HG03175 (cell line): ENCODE results near the gene CYTH4.

Experiments used
- ATAC-seq: cut with Tn5 transposase; IDR thresholded peaks from one replicate; pipeline ENCODE4 v1.9.1; 2021; ENCODE audit warnings: mild to moderate bottlenecking, moderate library complexity; ENCODE audit not compliant: unreplicated experiment

The CYTH4 gene

DNA sequence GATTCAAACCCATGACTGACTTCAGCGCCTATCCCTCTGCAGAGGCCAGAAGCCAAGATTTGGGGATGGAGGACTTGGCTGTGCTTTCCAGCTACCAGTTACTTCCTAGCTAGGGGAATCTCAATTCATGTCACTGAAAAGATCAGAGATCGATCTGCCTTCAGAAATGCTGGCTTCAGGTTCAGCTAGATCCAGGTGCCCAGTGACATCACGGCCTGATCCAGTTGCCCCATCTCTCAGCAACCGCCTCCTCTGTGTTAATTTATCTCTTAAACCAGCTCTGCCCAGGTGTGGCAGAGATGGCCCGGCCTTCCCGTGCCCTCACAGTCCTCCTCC is 24.2 kb downstream of the CYTH4 start:
- ATAC-seq: no peak

DNA sequence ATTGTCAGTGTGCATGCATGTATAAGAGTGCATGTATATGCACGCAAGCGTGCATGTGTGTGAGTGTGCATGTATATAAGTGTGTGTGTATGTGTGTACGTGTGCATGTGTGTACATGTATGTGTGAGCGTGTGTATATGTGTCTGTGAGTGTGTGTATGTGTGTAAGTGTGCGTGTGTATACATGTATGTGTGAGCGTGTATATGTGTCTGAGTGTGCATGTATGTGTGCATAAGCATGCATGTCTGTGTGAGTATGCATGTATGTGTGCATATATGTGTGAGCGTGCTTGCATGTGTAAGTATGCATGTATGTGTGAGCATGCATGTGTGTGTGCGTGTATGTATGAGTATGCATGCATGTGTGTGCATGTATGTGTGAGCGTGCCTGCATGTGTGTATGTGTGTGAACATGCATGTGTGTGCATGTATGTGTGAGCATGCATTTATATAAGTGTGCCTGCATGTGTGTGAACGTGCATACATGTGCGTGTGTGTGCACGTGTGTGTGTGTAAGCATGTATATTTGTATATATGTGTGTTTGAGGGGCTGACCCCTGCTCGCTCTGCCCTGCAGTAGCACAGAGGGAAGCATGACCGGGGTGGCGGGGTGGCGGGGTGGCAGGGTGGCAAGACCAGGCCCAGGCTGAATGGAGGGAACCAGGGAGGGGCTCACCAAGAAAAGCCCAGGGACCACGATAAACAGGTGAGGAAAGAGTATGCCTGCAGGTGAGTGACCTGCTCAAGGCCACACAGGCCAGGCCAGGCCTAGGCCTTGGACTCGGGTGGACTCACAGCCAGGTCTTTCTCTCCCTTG is 26.3 kb downstream of the CYTH4 start:
- no peak for ATAC-seq

DNA sequence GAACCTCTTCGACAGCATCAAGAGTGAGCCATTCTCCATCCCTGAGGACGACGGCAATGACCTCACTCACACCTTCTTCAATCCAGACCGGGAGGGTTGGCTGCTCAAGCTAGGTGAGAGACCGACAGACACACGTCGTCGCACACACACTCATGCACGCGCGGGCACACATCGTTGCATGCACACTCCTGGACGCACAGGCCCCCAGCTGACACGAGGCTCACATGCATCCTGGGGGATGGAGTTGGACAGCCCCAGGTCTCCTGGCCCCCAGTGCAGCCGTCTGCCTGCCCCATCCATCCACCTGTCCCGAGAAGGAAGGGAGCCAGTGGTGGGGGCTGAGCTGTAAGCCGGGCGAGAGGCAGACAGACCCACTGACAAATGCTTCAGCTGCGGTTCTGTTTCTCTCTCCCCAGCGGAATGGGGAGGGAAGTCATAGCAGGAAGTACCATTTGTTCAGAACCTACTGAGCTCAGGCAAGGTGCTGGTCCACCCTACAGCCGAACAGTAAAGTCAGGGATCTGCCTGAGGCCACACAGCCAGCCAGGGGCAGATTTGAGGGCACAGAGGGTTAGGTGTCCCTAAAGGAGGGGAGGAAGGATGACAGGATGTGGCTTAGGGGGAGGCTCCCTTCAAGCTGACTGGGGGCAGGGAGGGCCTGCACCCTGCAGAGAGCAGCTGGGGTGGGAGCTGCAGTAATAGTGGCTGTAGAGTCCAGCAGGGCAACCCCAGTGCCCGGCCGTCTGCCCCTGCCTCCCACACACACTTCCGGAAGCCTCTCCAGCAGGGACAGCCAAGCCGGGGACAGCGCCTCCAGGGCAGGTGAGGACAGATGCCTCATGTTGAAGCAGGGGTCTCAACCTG is 27.1 kb downstream of the CYTH4 start:
- ATAC-seq: no peak

DNA sequence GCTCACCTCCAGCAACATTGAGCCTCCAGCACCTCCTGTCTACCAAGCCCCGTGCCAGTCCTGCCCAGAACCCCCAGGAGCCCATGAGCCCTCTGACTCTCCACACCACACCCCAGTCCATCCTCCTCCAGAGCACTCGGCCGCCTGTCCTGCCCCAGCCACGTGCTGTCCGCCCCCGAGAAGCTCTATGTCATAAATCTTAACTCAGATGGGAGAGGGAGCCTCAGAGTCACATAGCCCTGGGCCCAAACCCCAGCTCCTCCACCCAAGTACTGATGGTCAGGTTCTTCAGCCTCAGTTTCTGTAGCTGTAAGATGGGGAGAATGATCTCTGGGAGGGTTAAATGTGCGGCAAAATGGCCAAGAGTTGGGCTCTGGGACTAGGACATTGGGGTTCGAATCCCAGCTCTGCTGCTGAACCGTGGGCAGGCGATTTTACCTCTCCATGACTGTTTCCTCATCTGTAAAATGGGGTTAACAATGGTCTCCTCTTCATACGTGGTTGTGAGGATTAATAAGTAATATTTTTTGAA is 27.8 kb downstream of the CYTH4 start:
- ATAC-seq: no peak

DNA sequence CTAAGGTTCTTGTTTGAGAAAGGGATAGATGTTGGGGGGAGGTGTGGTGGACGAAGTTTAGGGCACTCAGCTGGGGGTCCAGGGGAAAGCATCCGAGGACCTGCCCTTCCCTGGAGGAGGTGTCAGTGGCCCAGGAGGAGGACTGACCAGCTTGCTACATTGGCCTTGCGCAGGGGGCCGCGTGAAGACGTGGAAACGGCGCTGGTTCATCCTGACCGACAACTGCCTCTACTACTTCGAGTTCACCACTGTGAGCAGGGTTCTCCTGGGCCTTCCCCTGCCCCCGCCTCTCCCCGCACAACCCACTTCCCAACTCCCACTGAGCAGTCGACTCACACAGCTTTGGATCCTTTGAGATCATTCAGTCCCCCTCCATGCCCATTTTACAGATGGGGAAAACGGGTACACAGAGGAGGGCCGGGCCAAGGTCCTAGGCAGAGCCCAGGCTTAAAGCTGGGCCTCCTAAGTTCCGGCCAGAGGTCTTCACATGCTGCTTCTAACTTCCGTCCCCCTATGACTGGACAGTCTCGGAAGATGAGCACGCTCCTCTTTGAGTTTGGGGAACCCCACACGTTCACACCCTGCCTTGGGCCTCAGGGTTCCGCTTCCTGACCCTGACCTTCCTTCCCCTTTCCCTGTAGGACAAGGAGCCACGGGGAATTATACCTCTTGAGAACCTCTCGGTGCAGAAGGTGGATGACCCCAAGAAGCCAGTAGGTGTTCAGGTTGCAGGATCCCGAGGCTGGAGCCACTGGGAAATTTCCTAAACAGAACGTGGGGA is 28.7 kb downstream of the CYTH4 start:
- no peak for ATAC-seq

DNA sequence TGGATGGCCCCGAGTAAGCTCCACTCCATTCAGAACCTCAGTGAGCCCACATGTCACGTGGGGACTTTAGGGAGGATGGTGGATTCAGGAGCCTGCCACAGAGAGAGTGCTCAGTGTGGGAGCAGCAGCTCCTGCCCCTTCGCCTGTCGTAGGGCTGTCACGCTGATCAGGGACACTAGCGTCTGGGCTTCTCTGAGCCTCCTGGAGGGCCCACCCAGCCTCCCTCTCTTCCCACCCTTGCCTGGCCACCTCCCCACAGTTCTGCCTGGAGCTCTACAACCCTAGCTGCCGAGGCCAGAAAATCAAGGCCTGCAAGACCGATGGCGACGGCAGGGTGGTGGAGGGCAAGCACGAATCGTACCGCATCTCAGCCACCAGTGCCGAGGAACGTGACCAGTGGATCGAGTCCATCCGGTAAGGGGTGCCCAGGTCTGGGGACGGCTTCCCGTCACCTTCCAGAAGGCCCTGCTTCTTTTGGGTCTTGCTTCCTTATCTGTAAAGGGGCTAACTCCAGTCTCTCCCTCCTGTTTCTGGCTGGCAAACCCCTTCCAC is 29.5 kb downstream of the CYTH4 start:
- ATAC-seq: no peak

DNA sequence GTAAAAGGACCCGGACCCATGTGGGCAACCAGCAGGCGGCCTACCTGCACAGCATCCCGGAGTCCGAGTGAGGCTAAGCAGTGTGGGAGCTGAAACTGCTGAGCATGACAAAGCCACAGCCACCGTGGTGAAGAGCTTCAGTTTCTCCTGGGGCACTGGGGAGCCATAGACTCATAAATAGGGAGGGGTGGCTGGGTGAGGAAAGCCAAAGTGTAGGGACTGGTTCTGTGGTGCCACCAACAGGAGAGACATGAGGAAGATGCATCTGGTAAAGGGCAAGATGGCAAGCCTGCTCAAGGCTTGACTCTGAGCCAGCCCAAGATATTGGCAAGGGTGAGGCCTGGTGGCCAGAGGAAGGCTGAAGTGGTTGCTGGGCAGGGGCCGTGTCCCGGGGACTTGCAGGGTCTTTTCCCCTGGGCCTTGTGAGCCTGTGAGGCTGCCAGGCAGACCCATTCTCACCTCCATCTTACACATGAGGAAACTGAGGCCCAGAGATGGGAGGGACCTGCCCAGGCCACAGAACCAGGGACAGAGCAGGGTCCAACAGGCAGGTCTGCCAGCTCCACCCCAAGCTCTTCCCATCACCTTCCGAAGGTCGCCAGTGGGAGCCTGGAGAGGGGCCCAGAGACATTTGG is 30.4 kb downstream of the CYTH4 start:
- ATAC-seq: no peak

DNA sequence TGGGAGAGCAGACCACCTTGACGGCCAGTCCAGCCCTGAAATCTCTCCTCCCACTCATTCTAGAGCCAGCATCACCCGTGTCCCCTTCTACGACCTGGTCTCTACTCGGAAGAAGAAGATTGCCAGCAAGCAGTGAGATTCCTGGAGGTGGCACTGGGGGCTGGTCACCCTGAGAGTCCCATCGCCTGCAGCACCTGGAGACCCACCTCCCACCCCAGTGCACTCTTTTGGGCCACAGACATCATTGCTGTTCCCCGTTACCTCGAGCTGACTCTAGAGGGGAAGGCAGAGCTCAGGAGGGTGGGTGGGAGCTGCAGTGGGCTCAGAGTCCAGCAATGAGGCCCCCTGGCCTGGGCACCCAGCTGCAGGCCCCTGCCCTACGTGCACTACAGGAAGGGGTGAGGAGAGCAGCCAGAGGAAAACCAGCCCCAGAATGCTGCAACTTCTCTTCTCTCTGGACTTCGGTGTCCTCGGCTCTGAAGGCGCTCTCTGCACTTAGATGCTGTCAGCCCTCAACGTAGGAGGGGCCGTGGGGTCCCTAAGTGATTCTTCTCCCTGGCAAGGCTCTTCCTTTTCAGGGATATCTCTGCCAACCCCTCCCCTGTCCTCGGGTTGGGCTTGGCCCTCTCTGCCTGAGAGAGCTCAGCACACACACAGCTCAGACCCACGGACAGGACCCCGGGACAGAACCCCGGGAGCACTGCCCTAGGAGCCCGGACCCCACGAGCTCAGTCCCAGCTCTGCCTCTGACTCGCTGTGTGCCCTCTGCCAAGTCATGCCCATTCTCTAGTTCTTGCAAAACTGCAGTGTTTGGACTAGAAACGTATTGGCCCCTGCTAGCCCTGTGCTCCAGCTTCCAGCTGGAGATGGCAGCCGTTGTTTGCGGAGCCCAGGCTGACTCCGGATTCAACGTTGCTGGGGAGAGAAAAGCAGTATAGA is 31.3 kb downstream of the CYTH4 start:
- no peak for ATAC-seq

DNA sequence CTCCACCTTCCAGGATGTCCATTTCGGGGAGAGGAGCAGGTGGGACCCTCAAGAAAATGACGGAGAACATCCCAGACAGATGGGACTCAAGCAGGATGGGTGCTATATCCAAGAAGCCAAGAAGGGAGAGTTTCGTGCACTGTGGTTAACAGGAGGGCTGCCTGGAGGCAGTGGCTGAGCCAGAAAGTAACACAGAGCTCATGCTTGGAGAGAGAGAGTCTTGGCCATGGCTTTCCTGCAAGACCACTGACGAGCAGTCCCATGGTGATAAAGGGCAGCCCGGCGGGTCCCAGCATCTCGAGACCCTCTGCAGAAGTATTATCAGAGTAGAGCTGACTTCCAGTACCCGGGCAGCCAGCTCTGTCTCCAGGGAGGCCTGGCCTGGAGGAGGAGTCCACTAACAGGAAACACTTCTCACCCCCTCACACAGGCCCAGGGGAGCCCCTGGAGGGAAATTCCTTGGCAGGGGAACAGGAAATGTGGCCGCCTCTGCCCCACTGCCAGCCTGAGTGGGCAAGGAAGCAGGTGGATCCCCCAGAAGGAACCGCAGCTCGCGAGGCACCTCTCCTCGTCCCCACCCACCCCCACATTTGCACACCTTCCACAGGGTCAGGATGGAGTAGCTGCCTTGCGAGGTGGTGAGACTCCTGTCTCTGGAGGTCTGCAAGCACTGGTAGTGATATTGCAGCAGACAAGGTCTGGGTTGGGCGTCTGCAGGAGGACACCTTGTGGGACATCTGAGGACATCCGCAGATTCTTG is 32.2 kb downstream of the CYTH4 start:
- ATAC-seq: no peak

DNA sequence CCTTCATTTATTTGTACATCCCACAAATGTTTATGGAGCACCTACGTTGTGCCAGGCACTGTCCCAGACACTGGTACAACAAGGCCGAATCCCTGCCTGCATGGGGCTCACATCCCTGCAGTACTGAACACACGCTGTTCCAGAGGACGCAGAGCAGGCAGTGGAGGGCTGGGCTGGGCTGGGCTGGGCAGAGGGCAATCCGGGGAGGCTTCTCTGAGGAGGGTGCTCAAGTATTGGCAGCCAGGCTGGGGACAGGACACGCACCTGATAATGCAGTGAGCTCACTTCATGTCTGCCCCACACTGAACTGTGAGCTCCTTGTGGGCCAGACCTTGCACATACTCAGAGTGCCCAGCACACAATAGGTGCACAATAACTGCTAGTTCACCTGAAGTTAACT is 34.1 kb downstream of the CYTH4 start:
- no peak for ATAC-seq

DNA sequence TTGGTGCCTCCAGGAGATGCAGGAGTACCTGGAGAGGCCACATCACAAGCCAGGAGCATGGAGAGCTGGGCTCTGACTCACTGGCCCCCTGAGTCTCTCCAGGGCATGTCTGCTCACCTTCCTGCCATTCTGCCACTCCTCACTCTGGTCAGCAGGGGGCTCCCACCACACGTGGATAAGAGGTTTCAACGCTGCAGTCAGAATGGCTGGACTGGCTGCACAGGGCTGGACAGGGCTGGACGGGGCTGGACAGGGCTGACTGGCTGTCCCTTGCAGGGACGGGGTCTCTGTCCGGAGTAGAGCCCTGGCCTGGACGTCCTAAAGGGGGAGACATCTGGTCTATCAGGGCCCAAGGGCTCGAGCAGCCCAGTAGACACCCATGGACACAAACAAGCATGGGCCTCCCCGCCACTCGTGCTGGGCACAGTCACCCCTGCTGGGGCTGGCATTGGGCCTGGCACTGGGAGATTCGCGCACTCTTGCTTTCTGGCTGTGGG is 34.6 kb downstream of the CYTH4 start:
- ATAC-seq: no peak

DNA sequence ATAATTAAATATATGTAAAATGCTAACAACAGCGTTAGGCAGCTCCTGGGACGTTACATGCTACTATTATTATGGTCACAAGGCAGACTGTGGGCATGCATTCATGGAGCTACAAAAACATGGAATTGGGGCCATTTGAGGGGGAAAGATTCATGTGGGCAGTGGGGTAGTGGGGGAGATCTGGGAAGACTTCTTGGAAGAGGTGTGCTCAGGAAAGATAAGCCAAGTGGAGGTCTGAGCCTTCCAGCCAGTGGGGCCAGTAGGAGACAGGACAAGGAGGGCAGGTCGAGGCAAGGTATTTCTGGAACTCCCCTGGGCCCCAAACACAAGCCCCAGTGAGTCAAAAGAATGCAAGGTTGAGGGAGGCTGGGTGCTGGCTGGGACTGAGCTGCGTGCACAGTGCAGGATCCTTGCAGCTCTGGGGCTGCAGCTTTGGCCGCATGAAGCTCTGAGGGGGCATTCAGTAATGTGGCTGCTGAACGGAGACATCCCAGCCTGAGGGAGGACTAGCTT is 35.4 kb downstream of the CYTH4 start:
- ATAC-seq: no peak

DNA sequence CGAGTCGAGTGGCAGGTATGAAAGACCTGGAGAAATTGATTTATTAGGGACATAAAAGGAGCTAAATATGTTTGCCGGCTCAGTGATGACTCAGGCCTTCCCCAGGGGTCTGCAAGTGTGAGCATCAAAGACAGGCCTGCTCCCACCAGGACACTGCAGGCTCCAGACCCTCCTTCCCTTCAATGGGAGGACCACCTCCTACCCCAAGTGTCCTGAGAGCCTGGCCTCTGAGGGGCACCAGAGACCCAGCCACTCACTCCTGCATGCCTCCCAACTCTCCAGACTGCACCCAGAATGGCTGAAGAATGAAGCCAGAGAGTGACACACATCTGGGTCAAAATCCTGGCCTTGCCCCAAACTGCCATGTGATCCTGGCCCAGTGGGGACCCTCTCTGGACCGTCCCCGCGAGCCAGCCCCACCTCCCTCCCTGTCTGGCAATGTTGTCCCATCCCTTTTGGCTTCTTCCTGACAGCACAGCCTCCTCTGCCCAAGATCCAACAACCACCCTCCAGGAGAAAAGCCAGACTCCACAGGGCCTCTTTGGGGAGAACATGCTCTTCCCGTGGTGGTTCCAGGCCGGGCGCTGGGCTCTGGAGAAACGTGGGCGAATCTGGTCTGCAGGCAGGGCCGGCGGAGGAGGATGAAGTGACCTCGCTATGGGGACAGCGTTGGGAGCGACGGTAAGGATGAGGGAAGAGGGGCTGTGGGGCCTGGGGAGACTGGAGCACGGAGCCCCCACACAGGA is 36.2 kb downstream of the CYTH4 start:
- no peak for ATAC-seq

DNA sequence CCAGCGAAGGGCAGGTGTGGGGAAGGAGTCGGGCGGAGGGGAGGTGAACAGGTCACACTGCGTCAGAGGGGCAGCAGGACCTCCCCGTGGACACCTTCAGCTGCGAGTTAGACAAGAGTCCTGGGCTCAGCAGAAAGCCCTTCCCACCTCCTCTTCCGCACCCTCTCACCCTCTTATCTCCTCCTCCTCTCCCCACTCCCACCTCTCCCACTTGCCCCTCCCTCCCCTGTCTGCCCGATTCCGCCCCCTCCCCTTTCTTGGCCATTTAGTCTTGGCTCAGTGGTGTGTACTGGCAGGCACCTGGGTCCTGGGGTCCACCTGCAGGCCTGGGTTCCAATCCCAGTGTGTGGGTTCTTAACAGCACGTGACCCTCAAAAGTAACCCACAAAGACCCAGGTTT is 37.2 kb downstream of the CYTH4 start:
- ATAC-seq: no peak

DNA sequence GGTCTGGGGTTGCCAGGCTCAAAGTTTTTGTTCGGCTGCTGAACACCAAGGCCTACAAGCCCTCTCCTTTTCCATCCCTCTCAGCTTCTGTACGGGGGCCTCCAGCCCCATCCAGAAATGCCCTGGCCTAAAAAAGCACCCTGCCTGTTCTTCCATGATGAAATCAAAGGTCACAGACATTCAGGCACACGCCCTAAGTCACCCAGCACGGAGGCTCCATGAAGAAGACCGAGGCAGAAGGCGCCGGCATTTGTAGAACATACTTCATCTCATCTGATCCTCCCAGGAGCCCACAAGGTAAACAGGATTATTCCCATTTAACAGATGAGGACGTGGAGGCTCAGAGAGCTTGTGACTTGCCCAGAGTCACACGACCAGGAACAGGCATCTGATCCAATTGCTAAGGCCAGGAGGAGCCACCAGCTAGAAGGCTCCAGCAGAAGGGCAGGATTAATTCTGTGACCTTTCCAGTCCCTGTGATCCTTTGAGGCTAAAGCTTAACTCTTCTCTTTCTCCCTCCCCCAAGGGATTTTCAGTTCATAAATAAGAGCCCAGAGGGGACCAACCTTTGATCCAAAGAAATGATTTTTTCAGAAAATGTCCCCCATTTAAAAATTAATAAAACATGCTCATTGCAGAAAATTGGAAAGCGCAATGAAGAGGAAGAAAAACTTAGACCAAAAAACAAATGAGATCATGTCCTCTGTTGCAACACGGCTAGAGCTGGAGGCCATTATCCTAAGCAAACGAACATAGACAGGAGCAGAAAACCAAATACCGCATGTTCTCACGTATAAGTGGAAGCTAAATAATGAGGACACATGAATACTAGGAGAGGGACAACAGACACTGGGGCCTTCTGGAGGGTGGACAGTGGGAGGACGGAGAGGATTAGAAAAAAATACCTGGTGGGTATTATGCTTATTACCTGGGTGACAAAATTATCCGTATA is 38.7 kb downstream of the CYTH4 start:
- ATAC-seq: no peak

DNA sequence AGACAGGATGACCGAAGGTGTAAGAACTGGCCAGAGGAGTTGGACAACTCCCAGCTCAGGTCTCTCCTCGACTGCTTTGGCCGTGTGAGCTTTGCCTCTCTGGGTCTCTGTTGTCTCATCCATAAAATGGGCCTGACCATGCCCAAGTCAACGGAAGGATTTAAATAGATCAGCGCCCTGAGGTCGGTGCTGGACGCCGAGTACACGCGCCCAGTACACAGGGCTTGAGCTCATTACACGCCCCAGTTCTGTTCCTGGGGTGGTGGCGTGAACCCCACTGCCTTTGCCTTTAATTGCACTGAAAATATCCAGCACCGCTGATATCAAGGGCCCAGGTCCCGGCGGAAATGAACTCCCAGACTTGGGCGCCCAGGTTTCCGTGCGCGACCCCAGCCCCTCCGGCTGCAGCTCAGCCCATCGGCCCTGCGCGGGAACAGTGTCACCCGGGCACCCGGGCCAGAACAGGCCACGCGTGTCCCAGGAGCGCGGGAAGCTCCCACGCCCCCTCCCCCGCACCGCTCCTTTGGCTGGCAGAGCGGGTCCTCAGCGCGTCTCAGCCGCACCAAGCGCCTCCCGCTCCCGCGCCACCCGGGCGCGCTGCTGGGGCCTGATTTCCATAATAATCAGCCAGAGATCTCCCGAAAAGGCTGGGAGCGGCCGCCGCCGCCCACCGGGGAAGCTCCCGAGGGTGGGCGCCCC is 42.2 kb downstream of the CYTH4 start:
- ATAC-seq: no peak
